SJSA1 (cell line): Measurements from ENCODE around the gene CNTN5. TPM values are rescaled to one million over a fixed set of nuclear protein-coding genes. Genes with fewer than 3 reads are reported as not detected.
"Not testable (repeated sequence)": the region's sequence is repeated elsewhere in the genome, so short reads cannot be mapped to it uniquely, and the experiment has no call there.

ENCODE experiments used
- DNase-seq, 2 experiments: peaks; one replicate each; pipeline ENCODE4 v3.0.0-alpha.2; 2015 to 2020; ENCODE audit warnings: low spot score in 2 of 2, low read depth in 1 of 2
- H3K27ac ChIP-seq: fragments of 250-450 bp; sonication (Bioruptor Pico); 2 replicates; pipeline ENCODE4 v1.5.1; 2020; ENCODE audit warnings: mild to moderate bottlenecking, moderate library complexity
- H3K27me3 ChIP-seq: fragments of 250-450 bp; sonication (Bioruptor Pico); replicated peaks from 2 replicates; pipeline ENCODE4 v1.5.1; 2020; ENCODE audit warnings: mild to moderate bottlenecking, moderate library complexity
- H3K36me3 ChIP-seq: fragments of 250-450 bp; sonication (Bioruptor Pico); 2 replicates; pipeline ENCODE4 v1.5.1; 2020; ENCODE audit warnings: mild to moderate bottlenecking
- H3K4me1 ChIP-seq: fragments of 250-450 bp; sonication (Bioruptor Pico); replicated peaks from 2 replicates; pipeline ENCODE4 v1.6.1; 2021; ENCODE audit warnings: mild to moderate bottlenecking
- H3K4me3 ChIP-seq: fragments of 250-450 bp; sonication (Bioruptor Pico); 2 replicates; pipeline ENCODE4 v1.5.1; 2020; ENCODE audit warnings: mild to moderate bottlenecking
- H3K9me3 ChIP-seq: fragments of 250-450 bp; sonication (Bioruptor Pico); replicated peaks from 2 replicates; pipeline ENCODE4 v1.5.1; 2020; ENCODE audit warnings: mild to moderate bottlenecking
- total RNA-seq: library from RNA; depleted of rRNA; stranded (reverse); fragments of >200 nt; shearing (Covaris generic); gene quantifications from 2 replicates; pipeline ENCODE4 v1.2.3, GENCODE V29; 2014

The CNTN5 gene
- total RNA-seq, 1 experiment from 2014 or later: not detected

DNA sequence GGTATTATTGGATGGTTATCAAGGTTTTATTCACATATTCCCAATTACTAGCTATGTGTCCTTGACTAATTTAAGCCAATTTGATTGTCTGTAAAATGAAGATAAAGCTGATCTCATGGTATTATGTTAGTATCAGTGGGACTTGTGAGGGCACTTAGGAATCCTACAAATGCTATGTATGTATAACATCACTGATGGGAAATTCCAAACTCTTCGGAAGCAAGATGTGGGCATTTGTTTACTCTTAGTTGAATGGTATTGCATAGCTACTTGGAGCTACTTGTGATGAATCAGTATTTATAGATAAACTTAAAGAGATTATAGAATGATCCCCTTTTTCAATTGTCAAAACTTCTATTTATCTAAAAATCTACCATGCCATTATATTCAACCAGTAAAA lies 239.9 kb downstream of the CNTN5 start:
- H3K27ac ChIP-seq: no peak overlapping the region
- DNase-seq: no peak

GRCh38 chr11:99268886-99269285 lies 248.1 kb downstream of the CNTN5 start:
- Histone ChIP-seq H3K27me3 (no peaks in the 10 kb centered on the region), H3K9me3 (no peaks in the 10 kb centered on the region), H3K4me1 (no peaks in the 10 kb centered on the region), H3K27ac (no peak overlapping the region), H3K4me3 (no peak overlapping the region), H3K36me3 (no peaks in the 10 kb centered on the region)
- no peak for DNase-seq

More for the DNA sequence above, 239.9 kb downstream of the CNTN5 start:
- Histone ChIP-seq H3K36me3 (no peaks in the 10 kb centered on the region), H3K4me3 (no peak overlapping the region), H3K4me1 (no peaks in the 10 kb centered on the region), H3K9me3 (no peaks in the 10 kb centered on the region), H3K27me3 (no peaks in the 10 kb centered on the region)

- Histone ChIP-seq H3K4me1 (no peaks in the 10 kb centered on the region), H3K9me3 (no peaks in the 10 kb centered on the region), H3K27me3 (no peaks in the 10 kb centered on the region), H3K36me3 (no peaks in the 10 kb centered on the region), H3K4me3 (no peak overlapping the region), H3K27ac (no peak overlapping the region)
- no peak for DNase-seq
Measured at GRCh38 chr11:99271527-99271926, 250.8 kb downstream of the CNTN5 start.

- H3K4me1 ChIP-seq: no peaks in the 10 kb centered on the region
- no peak overlapping the region for H3K27ac ChIP-seq
- H3K36me3 ChIP-seq: no peaks in the 10 kb centered on the region
- H3K9me3 ChIP-seq: no peaks in the 10 kb centered on the region
- H3K4me3 ChIP-seq: no peak overlapping the region
- no peak for DNase-seq
- H3K27me3 ChIP-seq: no peaks in the 10 kb centered on the region
Measured at GRCh38 chr11:99275521-99275920, 254.8 kb downstream of the CNTN5 start.

GRCh38 chr11:99277281-99277680 lies 256.5 kb downstream of the CNTN5 start:
- H3K4me1 ChIP-seq: no peaks in the 10 kb centered on the region
- DNase-seq: no peak
- H3K9me3 ChIP-seq: no peaks in the 10 kb centered on the region
- H3K27me3 ChIP-seq: no peaks in the 10 kb centered on the region
- H3K4me3 ChIP-seq: no peak overlapping the region
- H3K36me3 ChIP-seq: no peaks in the 10 kb centered on the region
- H3K27ac ChIP-seq: no peak overlapping the region

DNA sequence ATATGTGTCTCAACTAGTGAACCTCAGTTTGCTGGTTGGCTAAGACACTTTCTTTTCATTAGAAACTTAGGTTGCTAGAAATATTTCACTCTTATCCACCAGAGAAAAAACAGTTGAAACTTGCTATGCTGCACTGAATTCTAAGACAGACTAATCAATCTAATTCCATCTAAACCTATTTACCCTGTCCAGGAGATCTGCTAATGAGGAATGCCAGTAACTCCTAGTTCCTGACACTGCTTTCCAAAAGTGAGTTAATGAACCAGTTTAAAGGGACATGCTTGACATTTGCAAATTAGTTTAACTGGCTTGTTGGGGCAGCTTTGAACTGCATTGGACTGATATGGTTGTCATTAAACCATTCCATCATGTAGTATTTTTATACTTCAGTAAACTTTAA lies 258.5 kb downstream of the CNTN5 start:
- no peak for DNase-seq
- Histone ChIP-seq H3K4me1 (no peaks in the 10 kb centered on the region), H3K36me3 (no peaks in the 10 kb centered on the region), H3K27me3 (no peaks in the 10 kb centered on the region), H3K4me3 (no peak overlapping the region), H3K27ac (no peak overlapping the region), H3K9me3 (no peaks in the 10 kb centered on the region)

- Histone ChIP-seq H3K4me3 (no peak overlapping the region), H3K27me3 (no peaks in the 10 kb centered on the region), H3K9me3 (no peaks in the 10 kb centered on the region), H3K4me1 (no peaks in the 10 kb centered on the region), H3K36me3 (no peaks in the 10 kb centered on the region), H3K27ac (no peak overlapping the region)
- no peak for DNase-seq
Measured at GRCh38 chr11:99281331-99281730, 260.6 kb downstream of the CNTN5 start.

- DNase-seq, H3K36me3 ChIP-seq, H3K27me3 ChIP-seq: not testable (repeated sequence)
Measured at GRCh38 chr11:99297925-99298324, 277.2 kb downstream of the CNTN5 start.

GRCh38 chr11:99307510-99308088 lies 286.9 kb downstream of the CNTN5 start:
- H3K4me3 ChIP-seq: no peak overlapping the region
- H3K27ac ChIP-seq: no peak overlapping the region
- DNase-seq: no peak
- no peaks in the 10 kb centered on the region for H3K4me1 ChIP-seq
- no peaks in the 10 kb centered on the region for H3K36me3 ChIP-seq
- H3K27me3 ChIP-seq: no peaks in the 10 kb centered on the region
- H3K9me3 ChIP-seq: no peaks in the 10 kb centered on the region

More at GRCh38 chr11:99297925-99298324, 277.2 kb downstream of the CNTN5 start:
- H3K9me3 ChIP-seq, H3K27ac ChIP-seq, H3K4me3 ChIP-seq, H3K4me1 ChIP-seq: not testable (repeated sequence)

- H3K4me1 ChIP-seq: no peaks in the 10 kb centered on the region
- no peak overlapping the region for H3K4me3 ChIP-seq
- no peaks in the 10 kb centered on the region for H3K36me3 ChIP-seq
- H3K9me3 ChIP-seq: no peaks in the 10 kb centered on the region
- DNase-seq: no peak
- H3K27ac ChIP-seq: no peak overlapping the region
- no peaks in the 10 kb centered on the region for H3K27me3 ChIP-seq
Measured at GRCh38 chr11:99311870-99312269, 291.1 kb downstream of the CNTN5 start.

DNA sequence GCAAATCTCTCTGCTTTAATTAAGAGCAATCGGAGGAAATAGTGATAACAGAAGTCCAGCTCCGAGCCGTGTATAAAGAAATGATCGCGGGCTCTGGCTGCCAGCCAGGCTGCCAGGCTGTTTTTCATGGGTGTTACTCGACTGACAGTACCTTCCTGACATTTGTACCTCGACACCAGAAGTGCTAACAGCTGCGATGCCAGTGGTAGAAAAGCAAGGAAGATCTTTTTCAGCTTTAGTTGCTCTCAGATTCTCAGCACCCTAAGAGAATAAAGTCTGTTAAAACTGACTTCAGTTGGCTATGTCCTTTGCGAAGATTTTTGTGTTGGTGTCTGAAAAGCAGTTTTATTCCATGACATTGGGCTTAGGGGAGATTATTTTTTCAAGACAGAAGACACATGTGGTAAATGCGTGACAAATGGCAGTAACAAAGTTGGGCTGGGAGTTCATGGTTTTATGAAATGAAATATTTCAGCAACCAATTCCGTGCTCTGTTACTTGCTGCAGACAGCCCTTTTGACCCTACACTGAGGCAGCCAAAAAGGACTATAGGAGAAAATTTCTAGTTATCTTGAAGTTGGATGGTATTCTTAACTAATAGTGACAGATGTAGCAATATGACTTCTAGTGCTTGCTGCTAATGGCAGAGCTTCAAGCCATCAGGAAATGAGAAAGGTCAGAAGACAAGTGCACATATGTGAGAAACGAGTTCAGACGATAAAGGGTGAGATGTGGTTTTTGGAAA lies 296.2 kb downstream of the CNTN5 start:
- H3K27me3 ChIP-seq: no peaks in the 10 kb centered on the region
- H3K36me3 ChIP-seq: no peaks in the 10 kb centered on the region
- no peaks in the 10 kb centered on the region for H3K4me1 ChIP-seq
- H3K4me3 ChIP-seq: no peak overlapping the region
- DNase-seq: no peak
- no peaks in the 10 kb centered on the region for H3K9me3 ChIP-seq
- no peak overlapping the region for H3K27ac ChIP-seq

DNA sequence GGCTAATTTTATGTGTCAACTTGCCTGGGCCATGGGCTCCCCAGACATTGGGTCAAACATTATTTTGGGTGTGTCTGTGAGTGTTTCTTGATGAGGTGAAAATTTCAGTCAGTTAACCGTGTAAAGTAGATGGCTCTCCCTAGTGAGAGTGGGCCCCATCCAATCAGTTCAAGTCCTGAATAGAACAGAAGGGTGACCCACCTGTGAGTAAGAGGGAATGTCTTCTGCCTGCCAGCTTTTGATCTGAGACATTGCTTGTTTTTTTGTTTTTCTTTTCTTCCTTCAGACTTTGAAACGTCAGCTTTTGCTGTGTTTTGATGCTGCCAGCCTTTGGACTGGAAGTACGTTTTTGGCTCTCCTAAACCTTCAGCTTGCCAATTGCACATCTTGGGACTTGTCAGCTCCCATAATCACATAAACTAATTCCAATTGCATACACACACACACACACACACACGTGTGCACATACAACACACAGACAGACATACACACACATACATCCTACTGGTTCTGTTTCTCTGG lies 300.1 kb downstream of the CNTN5 start:
- Histone ChIP-seq H3K9me3 (no peaks in the 10 kb centered on the region), H3K27ac (no peak overlapping the region), H3K4me3 (no peak overlapping the region), H3K36me3 (no peaks in the 10 kb centered on the region), H3K27me3 (no peaks in the 10 kb centered on the region), H3K4me1 (peaks cover 5% of the 10 kb centered on the region; the same call in 1 of the 2 replicates)
- DNase-seq: no peak

DNA sequence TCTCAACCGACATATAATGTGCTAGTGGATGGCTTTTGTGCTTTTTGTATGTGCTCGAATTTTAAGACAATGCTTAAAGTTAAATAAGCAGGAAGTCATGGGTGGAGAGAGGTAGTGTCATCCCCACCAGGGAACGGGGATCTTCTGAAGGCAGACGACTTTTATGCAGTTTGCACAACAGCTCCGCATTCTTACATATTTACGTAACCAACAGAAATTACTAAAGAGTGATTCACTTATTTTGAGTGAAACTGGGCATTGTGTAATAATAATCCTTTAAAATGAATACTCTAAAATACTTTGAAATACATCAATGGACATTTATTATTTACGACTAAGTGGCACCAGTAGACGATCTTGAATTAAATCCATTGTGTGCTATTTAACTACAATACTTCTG lies 305.1 kb downstream of the CNTN5 start:
- DNase-seq: peak; percentile 45 to 48
- no peaks in the 10 kb centered on the region for H3K27me3 ChIP-seq
- peaks cover 11% of the 10 kb centered on the region for H3K4me1 ChIP-seq
- peak overlapping the region; percentile 77 for H3K27ac ChIP-seq
- H3K9me3 ChIP-seq: no peaks in the 10 kb centered on the region
- no peak overlapping the region for H3K4me3 ChIP-seq
- no peaks in the 10 kb centered on the region for H3K36me3 ChIP-seq

GRCh38 chr11:99327066-99327465 lies 306.3 kb downstream of the CNTN5 start:
- H3K4me3 ChIP-seq: no peak overlapping the region
- H3K4me1 ChIP-seq: peaks cover 11% of the 10 kb centered on the region
- no peak for DNase-seq
- H3K36me3 ChIP-seq: no peaks in the 10 kb centered on the region
- no peaks in the 10 kb centered on the region for H3K27me3 ChIP-seq
- H3K27ac ChIP-seq: no peak overlapping the region
- no peaks in the 10 kb centered on the region for H3K9me3 ChIP-seq
